ENCODE results near the gene SPEF1.

Gene SPEF1

GRCh38 chr20:3765171-3765882 lies 15.9 kb downstream of the SPEF1 start:
- DNase-seq = no peak

GRCh38 chr20:3764659-3765058 lies 16.6 kb downstream of the SPEF1 start:
- DNase-seq = no peak

- peak; percentile 35 to 42 for DNase-seq
These were observed 17.3 kb downstream of the SPEF1 start for GRCh38 chr20:3763671-3764601.

GRCh38 chr20:3760655-3761348 lies 20.4 kb downstream of the SPEF1 start:
- no peak for DNase-seq

GRCh38 chr20:3759884-3760283 lies 21.4 kb downstream of the SPEF1 start:
- no peak for DNase-seq

- no peak for DNase-seq
These were observed 21.9 kb downstream of the SPEF1 start for GRCh38 chr20:3759316-3759823.

GRCh38 chr20:3758566-3758965 lies 22.7 kb downstream of the SPEF1 start:
- DNase-seq = no peak

GRCh38 chr20:3757268-3757667 lies 24.0 kb downstream of the SPEF1 start:
- DNase-seq = no peak

GRCh38 chr20:3755814-3756480 lies 25.3 kb downstream of the SPEF1 start:
- no peak for DNase-seq

- DNase-seq = no peak
These were observed 26.0 kb downstream of the SPEF1 start for GRCh38 chr20:3755269-3755668.

GRCh38 chr20:3754276-3754630 lies 27.0 kb downstream of the SPEF1 start:
- DNase-seq = no peak

- no peak for DNase-seq
These were observed 27.6 kb downstream of the SPEF1 start for GRCh38 chr20:3753501-3754275.

- DNase-seq = peak; percentile 43 to 77
These were observed 28.1 kb downstream of the SPEF1 start for GRCh38 chr20:3753098-3753497.

- DNase-seq = no peak
These were observed 28.9 kb downstream of the SPEF1 start for GRCh38 chr20:3752386-3752759.

- no peak for DNase-seq
These were observed 29.4 kb downstream of the SPEF1 start for GRCh38 chr20:3751675-3752385.

- DNase-seq = no peak
These were observed 30.0 kb downstream of the SPEF1 start for GRCh38 chr20:3751305-3751674.

- no peak for DNase-seq
These were observed 31.3 kb downstream of the SPEF1 start for GRCh38 chr20:3749689-3750531.

- DNase-seq = no peak
These were observed 32.1 kb downstream of the SPEF1 start for GRCh38 chr20:3749087-3749688.

- no peak for DNase-seq
These were observed 33.2 kb downstream of the SPEF1 start for GRCh38 chr20:3748073-3748472.

GRCh38 chr20:3747471-3747870 lies 33.8 kb downstream of the SPEF1 start:
- no peak for DNase-seq

Measured in AML-193 (cell line).